ENCODE measurements around the gene PSMG3. TPM values are rescaled to one million over a fixed set of nuclear protein-coding genes. Genes with fewer than 3 reads are reported as not detected.

PSMG3 gene
- total and polyA plus RNA-seq, 2 donors (not counting 3 experiments of a cell fraction or from before 2014, with no cell fraction given): 25.5 to 49.7 TPM

- Histone ChIP-seq H2AFZ (ENCODE audit: low read depth, low read length) (no peak overlapping the region), H3K27me3 (ENCODE audit: control insufficient read depth in 2 of 2, insufficient read depth in 2 of 2, low read length in 2 of 2) (no peaks in the 10 kb centered on the region), H3K79me2 (ENCODE audit: control insufficient read depth, insufficient read depth, low read length) (peaks cover 50% of the 10 kb centered on the region), H3K4me1 (ENCODE audit: control insufficient read depth, extremely low read depth, insufficient read depth, low read length) (peaks cover 59% of the 10 kb centered on the region), H3K27ac (ENCODE audit: insufficient read depth, low read depth, low read length) (peak overlapping the region; percentile 97), H4K20me1 (replicated peaks; ENCODE audit: control insufficient read depth, extremely low read depth, insufficient read depth, low read length) (no peaks in the 10 kb centered on the region), H3K4me3 (replicated peaks in 1 of 3; ENCODE audit: insufficient read depth in 1 of 3, low read depth in 1 of 3, low read length in 3 of 3) (no peak overlapping the region), H3K9me3 (replicated peaks; ENCODE audit: control insufficient read depth, insufficient read depth, low read length) (no peaks in the 10 kb centered on the region), H3K4me2 (ENCODE audit: insufficient read depth, low read length) (peak overlapping the region; percentile 7), H3K36me3 (ENCODE audit: control insufficient read depth in 2 of 2, extremely low read depth in 1 of 2, insufficient read depth in 2 of 2, low read length in 2 of 2) (peaks cover 6 to 17% of the 10 kb centered on the region in 2 experiments), H3K9ac (replicated peaks; ENCODE audit: extremely low read depth, insufficient read depth, low read length) (peak overlapping the region; percentile 98), H3K9me1 (replicated peaks; ENCODE audit: control insufficient read depth, extremely low read depth, insufficient read depth, low read length) (no peaks in the 10 kb centered on the region)
- no peak for DNase-seq (ENCODE audit: low read depth, low spot score)
- TF ChIP-seq FOS (IDR thresholded peaks at IDR 0.05; ENCODE audit: borderline replicate concordance, insufficient read depth, low read length) (no peak), CTCF (IDR thresholded peaks at IDR 0.05; ENCODE audit: extremely low read depth in 1 of 2, insufficient read depth in 1 of 2, low read depth in 1 of 2, low read length in 2 of 2) (no peak), MYC (IDR thresholded peaks at IDR 0.05; ENCODE audit: low read depth, low read length) (no peak), MAX (IDR thresholded peaks at IDR 0.05; ENCODE audit: insufficient read depth, insufficient read length) (no peak)
- FAIRE-seq: no peak
- ChIA-PET CTCF (interaction anchor here (0.6 to 1.3 kb wide), 3 partner anchors 13 to 26 kb away, joined by 3 to 4 read pairs (median 3); no protein-coding TSS in a partner anchor), POLR2A (no interaction called here)
- dilution Hi-C loops (cut with MboI; ENCODE audit: extremely low pct_ligation_motif_present, low sequenced_read_pairs): no loop called here
- intact Hi-C loops (cut with micrococcal nuclease): no loop called here
- BruUV-seq (replicated peaks): no TSS peak
Observed at GRCh38 chr7:1536455-1536742, 33.4 kb downstream of the PSMG3 start.

- Histone ChIP-seq H3K27me3 (ENCODE audit: control insufficient read depth in 2 of 2, insufficient read depth in 2 of 2, low read length in 2 of 2) (no peaks in the 10 kb centered on the region), H3K9me3 (replicated peaks; ENCODE audit: control insufficient read depth, insufficient read depth, low read length) (no peaks in the 10 kb centered on the region), H3K27ac (ENCODE audit: insufficient read depth, low read depth, low read length) (peak overlapping the region; percentile 97), H3K4me2 (ENCODE audit: insufficient read depth, low read length) (no peak overlapping the region), H2AFZ (ENCODE audit: low read depth, low read length) (no peak overlapping the region), H3K9ac (replicated peaks; ENCODE audit: extremely low read depth, insufficient read depth, low read length) (peak overlapping the region; percentile 98), H3K36me3 (ENCODE audit: control insufficient read depth in 2 of 2, extremely low read depth in 1 of 2, insufficient read depth in 2 of 2, low read length in 2 of 2) (peaks cover 6 to 12% of the 10 kb centered on the region in 2 experiments), H3K79me2 (ENCODE audit: control insufficient read depth, insufficient read depth, low read length) (peaks cover 52% of the 10 kb centered on the region), H3K4me1 (ENCODE audit: control insufficient read depth, extremely low read depth, insufficient read depth, low read length) (peaks cover 59% of the 10 kb centered on the region), H4K20me1 (replicated peaks; ENCODE audit: control insufficient read depth, extremely low read depth, insufficient read depth, low read length) (no peaks in the 10 kb centered on the region), H3K4me3 (replicated peaks in 1 of 3; ENCODE audit: insufficient read depth in 1 of 3, low read depth in 1 of 3, low read length in 3 of 3) (no peak overlapping the region), H3K9me1 (replicated peaks; ENCODE audit: control insufficient read depth, extremely low read depth, insufficient read depth, low read length) (no peaks in the 10 kb centered on the region)
- no peak for FAIRE-seq
- CTCF ChIA-PET: interaction anchor here (0.6 to 1.3 kb wide), 3 partner anchors 13 to 27 kb away, joined by 3 to 4 read pairs (median 3); no protein-coding TSS in a partner anchor
- peak; percentile 56 for DNase-seq (ENCODE audit: low read depth, low spot score)
- BruUV-seq (replicated peaks): no TSS peak
- TF ChIP-seq FOS (IDR thresholded peaks at IDR 0.05; ENCODE audit: borderline replicate concordance, insufficient read depth, low read length): peak; percentile 36
- TF ChIP-seq CTCF (IDR thresholded peaks at IDR 0.05; ENCODE audit: extremely low read depth in 1 of 2, insufficient read depth in 1 of 2, low read depth in 1 of 2, low read length in 2 of 2): no peak
- no peak for TF ChIP-seq JUN (IDR thresholded peaks at IDR 0.05; ENCODE audit: borderline replicate concordance, insufficient read depth, insufficient read length, low read depth)
- no peak for TF ChIP-seq GATA2 (IDR thresholded peaks at IDR 0.05; ENCODE audit: insufficient read depth, insufficient read length, low read depth, low read length)
- no peak for TF ChIP-seq POLR2A (IDR thresholded peaks at IDR 0.05; ENCODE audit: low read depth, low read length)
- dilution Hi-C loops (cut with MboI; ENCODE audit: extremely low pct_ligation_motif_present, low sequenced_read_pairs) (no loop called here), intact Hi-C loops (cut with micrococcal nuclease) (no loop called here)
- POLR2A ChIA-PET: no interaction called here
Observed at GRCh38 chr7:1535701-1536454, 34.0 kb downstream of the PSMG3 start.
